Measurements from ENCODE around the gene CACNG7.
"Not testable (repeated sequence)": the region's sequence is repeated elsewhere in the genome, so short reads cannot be mapped to it uniquely, and the experiment has no call there.

Gene CACNG7

GRCh38 chr19:53908935-53909415, at the start of gene CACNG7:
Gene CACNG7, plus strand, starts transcription at chr19:53909278. Its CDS starts 3,554 bp downstream, at chr19:53912832.
- peak; percentile 62 for DNase-seq (ENCODE audit: low read depth, low spot score)

- no peak for DNase-seq (ENCODE audit: low read depth, low spot score)
Measured at GRCh38 chr19:53864308-53864836, 44.7 kb upstream of the CACNG7 start.

DNA sequence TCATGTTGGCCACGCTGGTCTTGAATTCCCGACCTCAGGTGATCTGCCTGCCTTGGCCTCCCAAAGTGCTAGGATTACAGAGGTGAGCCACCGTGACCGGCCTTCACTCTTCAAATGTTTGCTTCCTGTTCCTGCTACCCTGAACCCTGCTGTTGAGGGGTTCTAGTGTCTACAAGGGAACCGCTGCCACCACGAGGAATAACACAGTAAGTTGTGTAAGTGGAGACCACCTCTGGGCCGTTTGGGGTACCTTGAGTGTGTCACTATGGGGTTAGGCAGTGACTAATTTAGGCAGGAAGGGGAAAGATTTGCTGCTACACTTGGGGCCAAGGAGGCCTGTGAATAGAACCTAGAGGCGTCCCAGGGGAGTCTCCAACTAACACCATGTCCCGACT, 43.6 kb upstream of the CACNG7 start:
- no peak for DNase-seq (ENCODE audit: low read depth, low spot score)

GRCh38 chr19:53865918-53866864, 42.9 kb upstream of the CACNG7 start:
- peak; percentile 92 for DNase-seq (ENCODE audit: low read depth, low spot score)

DNA sequence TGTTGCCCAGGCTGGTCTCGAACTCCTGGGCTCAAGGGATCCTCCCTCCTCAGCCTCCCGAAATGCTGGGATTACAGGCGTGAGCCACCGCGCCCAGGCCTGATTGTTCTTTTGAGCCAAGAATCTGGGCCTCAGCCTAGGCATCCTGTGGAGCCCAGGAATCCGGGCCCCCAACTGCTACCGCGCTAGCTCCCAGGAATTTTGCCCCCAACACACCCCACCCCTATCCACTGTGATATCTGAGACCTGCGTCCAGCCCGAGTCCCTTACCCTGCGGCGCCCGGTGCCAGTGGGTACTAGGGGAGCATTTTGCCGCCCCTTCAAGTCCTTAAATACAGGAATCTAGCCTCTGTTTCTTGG, 42.2 kb upstream of the CACNG7 start:
- DNase-seq (ENCODE audit: low read depth, low spot score): peak; percentile 55

DNA sequence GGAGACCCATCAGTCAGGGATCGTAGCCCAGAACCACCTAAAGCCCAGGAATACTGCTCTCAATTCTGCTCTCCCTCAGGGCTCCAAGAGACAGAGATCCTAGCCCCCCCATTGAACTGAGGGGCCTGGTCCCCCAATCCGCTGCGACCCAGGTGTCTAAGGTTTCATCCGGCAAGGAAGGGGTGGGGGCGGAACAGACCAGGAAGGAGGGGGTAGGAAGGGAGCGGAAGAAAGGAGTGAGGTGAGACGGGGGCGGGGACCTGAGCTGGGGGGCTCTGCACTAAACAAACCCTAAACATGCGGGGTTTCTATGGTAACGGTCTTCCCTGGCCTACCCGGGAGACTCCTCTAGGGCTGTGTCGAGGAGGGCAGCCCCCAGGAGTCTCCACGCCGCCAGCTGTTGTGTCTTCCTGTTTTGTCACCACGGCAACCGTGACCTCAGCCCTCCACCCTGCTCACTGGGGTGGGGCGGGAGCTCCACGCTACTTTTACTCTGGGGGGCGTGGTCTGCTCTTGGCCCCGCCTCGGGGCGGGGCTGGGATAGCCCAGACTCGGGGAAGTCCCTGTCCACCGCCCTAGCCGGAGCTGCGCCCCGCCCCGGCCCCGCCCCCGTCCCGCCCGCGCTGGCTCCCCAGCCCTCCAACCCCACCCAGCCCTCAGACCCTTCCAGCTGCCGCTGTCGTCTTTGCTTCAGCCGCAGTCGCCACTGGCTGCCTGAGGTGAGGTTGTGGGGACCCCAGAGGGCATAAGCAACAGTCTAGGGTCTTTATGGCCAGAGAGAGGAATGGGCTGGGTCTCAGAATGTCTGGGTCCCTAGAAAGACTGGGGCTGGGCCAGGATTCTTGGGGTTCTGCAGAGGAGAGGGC, 41.6 kb upstream of the CACNG7 start, which contains the start of gene MYADM:
TSS of gene MYADM (plus strand) at position 659 of the 866 bp plus-strand sequence. CDS start 5,647 bp downstream, outside the sequence.
- DNase-seq (ENCODE audit: low read depth, low spot score): peak; percentile 100

- DNase-seq (ENCODE audit: low read depth, low spot score): peak; percentile 79
Measured at GRCh38 chr19:53868091-53868891, 40.8 kb upstream of the CACNG7 start.

DNA sequence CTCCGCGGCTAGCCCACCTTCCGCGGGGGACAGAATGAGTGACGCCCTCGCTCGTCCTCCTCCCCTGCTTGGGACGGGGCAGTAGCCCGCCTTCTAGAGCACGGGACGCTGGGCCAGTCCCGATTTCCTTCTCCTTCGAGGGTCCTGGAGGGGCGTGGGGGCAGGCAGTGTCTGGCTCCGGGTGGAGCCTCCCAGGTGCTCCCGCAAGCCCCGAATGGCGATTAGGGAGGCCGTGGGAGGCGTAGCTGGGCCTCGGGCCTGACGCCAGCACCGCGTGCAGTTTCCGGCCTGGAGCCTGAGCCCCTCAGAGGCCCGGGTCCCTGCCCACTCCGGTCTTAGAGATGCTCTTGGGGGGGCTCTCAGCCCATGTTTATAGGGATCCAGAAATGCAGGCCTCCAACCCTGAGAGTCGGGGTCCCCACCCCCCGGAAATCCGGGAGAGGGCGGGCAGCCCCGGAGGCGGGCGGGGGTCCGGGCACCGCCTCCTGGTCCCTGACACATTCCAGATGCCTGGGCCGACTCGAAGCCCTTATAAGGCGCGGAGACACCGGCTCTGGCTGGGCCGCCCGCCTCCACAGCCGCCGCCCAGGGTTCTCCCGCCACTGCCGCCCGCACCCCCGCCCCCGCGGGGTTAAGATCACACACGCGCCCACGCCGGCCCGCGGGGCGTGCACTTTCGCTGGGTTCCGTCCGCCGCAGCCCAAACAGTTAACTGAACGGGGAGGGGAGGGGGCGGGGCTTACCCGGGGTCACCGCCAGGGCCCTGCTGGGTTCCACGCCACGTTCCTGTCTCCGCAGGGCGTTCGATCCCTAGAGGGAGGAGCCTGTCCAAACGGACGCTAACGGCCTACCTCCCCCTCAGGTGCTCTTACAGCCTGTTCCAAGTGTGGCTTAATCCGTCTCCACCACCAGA, 39.9 kb upstream of the CACNG7 start:
- peak; percentile 96 for DNase-seq (ENCODE audit: low read depth, low spot score)

- DNase-seq (ENCODE audit: low read depth, low spot score): not testable (repeated sequence)
Measured at GRCh38 chr19:53869805-53870484, 39.1 kb upstream of the CACNG7 start.

GRCh38 chr19:53870485-53870844, 38.6 kb upstream of the CACNG7 start:
- DNase-seq (ENCODE audit: low read depth, low spot score): no peak

DNA sequence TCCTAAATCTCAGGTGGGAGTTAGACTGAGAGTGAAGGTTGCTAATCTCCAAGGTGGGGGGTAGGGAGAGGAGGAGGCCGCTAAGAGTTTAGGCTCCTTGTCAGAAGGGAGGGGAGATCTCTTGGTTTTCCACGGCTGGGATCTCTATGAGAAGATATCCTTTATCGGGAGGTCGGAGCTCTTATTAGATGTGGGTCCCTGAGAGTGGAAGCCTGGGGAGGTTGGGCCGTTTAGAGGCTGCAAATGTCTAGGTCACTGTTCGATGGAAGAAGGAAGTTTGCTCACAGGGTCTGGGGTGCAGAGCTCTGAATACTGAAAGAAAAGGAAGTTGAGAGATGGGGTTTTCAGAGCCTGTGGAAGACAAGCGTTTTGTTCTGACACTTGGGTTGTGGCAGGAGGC, 37.6 kb upstream of the CACNG7 start:
- no peak for DNase-seq (ENCODE audit: low read depth, low spot score)

DNA sequence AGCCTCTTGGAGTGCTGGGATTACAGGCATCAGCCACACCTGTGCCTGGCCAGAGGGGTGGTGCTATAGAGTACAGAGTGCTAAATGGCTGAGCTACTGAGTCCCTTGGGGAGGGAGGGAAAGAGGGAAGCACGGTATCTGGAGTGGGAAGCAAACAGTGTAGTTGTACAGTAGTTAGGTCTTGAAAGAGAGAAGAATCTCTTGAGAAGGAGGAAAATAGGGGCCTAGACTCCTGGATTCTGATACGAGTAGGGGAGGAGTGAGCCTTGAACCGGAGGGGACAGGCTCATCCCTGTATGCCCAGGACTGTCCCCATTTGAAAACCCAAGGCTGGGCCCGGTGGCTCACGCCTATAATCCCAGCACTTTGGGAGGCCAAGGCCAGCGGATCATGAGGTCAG, 36.3 kb upstream of the CACNG7 start:
- DNase-seq (ENCODE audit: low read depth, low spot score): no peak

DNA sequence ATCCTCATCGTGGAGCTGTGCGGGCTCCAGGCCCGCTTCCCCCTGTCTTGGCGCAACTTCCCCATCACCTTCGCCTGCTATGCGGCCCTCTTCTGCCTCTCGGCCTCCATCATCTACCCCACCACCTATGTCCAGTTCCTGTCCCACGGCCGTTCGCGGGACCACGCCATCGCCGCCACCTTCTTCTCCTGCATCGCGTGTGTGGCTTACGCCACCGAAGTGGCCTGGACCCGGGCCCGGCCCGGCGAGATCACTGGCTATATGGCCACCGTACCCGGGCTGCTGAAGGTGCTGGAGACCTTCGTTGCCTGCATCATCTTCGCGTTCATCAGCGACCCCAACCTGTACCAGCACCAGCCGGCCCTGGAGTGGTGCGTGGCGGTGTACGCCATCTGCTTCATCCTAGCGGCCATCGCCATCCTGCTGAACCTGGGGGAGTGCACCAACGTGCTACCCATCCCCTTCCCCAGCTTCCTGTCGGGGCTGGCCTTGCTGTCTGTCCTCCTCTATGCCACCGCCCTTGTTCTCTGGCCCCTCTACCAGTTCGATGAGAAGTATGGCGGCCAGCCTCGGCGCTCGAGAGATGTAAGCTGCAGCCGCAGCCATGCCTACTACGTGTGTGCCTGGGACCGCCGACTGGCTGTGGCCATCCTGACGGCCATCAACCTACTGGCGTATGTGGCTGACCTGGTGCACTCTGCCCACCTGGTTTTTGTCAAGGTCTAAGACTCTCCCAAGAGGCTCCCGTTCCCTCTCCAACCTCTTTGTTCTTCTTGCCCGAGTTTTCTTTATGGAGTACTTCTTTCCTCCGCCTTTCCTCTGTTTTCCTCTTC, 35.1 kb upstream of the CACNG7 start:
- DNase-seq (ENCODE audit: low read depth, low spot score): no peak

GRCh38 chr19:53874606-53874990, 34.5 kb upstream of the CACNG7 start:
- DNase-seq (ENCODE audit: low read depth, low spot score): no peak

DNA sequence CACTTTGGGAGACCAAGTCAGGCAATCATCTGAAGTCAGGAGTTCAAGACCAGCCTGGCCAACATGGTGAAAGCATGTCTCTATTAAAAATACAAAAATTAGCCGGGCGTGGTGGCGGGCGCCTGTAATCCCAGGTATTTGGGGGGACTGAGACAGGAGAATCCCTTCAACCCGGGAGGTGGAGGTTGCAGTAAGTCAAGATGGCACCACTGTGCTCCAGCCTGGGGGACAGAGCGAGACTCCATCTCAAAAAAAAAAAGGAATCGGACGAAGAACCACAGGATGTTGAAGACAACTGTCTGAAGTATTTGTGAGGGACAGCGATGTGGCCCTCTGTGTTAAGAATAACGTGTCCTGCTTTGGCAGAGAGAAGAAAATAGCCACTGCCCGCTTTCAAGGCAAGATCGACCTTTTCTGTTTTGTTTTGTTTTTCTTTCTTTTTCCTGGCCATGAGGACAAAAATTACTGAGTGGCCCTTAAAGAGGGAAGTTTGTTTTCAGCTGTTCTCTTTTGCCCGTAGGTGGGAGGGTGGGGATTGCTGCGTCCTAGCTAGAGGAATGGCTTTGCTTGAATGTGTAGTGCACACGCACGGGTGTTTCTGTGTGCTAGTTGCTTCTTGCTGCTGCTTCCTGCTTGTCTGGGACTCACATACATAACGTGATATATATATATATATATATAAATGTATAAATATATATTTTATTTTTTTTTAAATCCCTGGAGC, 33.3 kb upstream of the CACNG7 start:
- no peak for DNase-seq (ENCODE audit: low read depth, low spot score)

- DNase-seq (ENCODE audit: low read depth, low spot score): no peak
Measured at GRCh38 chr19:53876651-53877224, 32.3 kb upstream of the CACNG7 start.

- no peak for DNase-seq (ENCODE audit: low read depth, low spot score)
Measured at GRCh38 chr19:53877361-53877766, 31.7 kb upstream of the CACNG7 start.

DNA sequence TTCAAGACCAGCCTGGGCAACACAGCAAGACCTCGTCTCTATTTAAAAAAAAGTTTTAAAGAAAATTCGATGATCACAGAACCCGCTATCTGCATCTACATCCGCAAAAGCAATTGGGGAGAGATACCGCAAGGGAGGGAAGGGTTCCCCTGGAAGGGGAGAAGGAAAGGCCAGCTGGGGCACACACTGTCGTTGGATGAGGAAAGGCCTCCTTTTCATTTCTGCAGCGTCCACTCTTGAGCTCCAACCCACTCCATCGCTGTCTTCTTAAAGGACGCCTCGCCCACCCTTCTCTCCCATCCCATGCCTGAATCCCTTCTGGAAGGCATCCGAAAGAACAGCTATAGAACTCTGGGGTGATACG, 30.3 kb upstream of the CACNG7 start:
- no peak for DNase-seq (ENCODE audit: low read depth, low spot score)

All from astrocyte of the hippocampus (primary cell).